Effector memory CD8-positive, alpha-beta T cell (primary cell): ENCODE data around the gene SPAG4.

Experiments
- ATAC-seq: fragments of 150-1000 bp; cut with Tn5 transposase; replicated peaks from 2 replicates; pipeline ENCODE4 v1.10.0; 2021; ENCODE audit warnings: mild to moderate bottlenecking, moderate library complexity
- DNase-seq, 3 experiments: peaks; one replicate each; pipeline ENCODE4 v3.0.0; 2021
- H3K27ac Mint-ChIP-seq, 2 donors: one replicate each; pipeline ENCODE4 v1.8.0; 2022; ENCODE audit warnings: mild to moderate bottlenecking in 2 of 2, mixed read lengths in 2 of 2, moderate library complexity in 2 of 2
- H3K27me3 Mint-ChIP-seq, 2 donors: one replicate each; pipeline ENCODE4 v1.8.0; 2022; ENCODE audit warnings: mixed read lengths in 2 of 2
- H3K36me3 Mint-ChIP-seq: one replicate; pipeline ENCODE4 v1.8.0; 2022; ENCODE audit warnings: mild to moderate bottlenecking, moderate library complexity, mixed read lengths; ENCODE audit not compliant: insufficient read depth
- H3K4me1 Mint-ChIP-seq, 2 donors: one replicate each; pipeline ENCODE4 v1.8.0; 2022; ENCODE audit warnings: low read depth in 2 of 2, mixed read lengths in 2 of 2
- H3K4me3 Mint-ChIP-seq, 2 donors: one replicate each; pipeline ENCODE4 v1.8.0; 2022; ENCODE audit warnings: mild to moderate bottlenecking in 2 of 2, mixed read lengths in 2 of 2, moderate library complexity in 2 of 2
- H3K9me3 Mint-ChIP-seq, 2 donors: one replicate each; pipeline ENCODE4 v1.8.0; 2022; ENCODE audit warnings: mixed read lengths in 2 of 2
- total RNA-seq, 9 experiments: gene quantifications; one replicate each; lab custom pipeline; 2026; lab: John Stamatoyannopoulos, UW

Gene SPAG4, protein sequence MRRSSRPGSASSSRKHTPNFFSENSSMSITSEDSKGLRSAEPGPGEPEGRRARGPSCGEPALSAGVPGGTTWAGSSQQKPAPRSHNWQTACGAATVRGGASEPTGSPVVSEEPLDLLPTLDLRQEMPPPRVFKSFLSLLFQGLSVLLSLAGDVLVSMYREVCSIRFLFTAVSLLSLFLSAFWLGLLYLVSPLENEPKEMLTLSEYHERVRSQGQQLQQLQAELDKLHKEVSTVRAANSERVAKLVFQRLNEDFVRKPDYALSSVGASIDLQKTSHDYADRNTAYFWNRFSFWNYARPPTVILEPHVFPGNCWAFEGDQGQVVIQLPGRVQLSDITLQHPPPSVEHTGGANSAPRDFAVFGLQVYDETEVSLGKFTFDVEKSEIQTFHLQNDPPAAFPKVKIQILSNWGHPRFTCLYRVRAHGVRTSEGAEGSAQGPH
- 1.3 to 8.4 (median 2.2) reads per million in 9 experiments for total RNA-seq

DNA sequence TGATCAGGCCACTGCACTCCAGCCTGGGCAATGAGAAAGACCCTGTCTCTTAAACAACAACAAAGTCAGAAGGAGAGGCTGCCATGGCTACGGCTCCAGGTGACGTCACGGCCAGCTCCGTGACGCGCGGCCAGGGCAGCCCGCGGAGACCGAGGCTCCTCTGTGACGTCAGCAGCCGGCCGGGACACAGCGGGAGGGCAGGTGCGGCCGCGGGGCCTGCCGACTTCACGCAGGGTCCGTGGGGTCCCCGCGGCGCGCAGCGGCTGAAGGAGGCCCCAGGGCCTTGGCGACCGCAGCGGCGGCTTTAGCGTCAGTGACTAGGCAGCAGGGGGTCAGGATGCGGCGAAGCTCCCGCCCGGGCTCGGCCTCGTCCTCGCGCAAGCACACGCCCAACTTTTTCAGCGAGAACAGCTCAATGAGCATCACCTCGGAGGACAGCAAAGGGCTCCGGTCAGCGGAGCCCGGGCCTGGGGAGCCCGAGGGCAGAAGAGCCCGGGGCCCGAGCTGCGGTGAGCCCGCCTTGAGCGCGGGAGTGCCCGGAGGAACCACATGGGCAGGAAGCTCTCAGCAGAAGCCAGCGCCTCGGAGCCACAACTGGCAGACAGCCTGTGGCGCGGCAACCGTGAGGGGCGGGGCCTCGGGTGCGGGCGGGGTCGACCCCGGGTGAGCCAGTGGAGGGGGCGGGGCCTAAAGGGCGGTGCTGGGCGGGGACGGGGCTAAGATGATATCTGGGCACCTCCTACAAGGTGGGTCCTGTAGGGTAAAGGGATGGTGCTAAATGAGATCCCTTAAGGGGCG lies at the start of gene SPAG4:
SPAG4 (plus strand) TSS at position 163 of the 798 bp plus-strand sequence; CDS start at position 338, 175 bp downstream.
- H3K4me3 Mint-ChIP-seq, result peak within 1 kb of the TSS; percentile 89 to 90
- DNase-seq, result peak; percentile 83 to 99 (median 99)
- H3K4me1 Mint-ChIP-seq, result peaks cover 34 to 35% of the 10 kb centered on the region in 2 donors
- ATAC-seq, result peak; percentile 77
- no peaks in the 10 kb centered on the region for H3K27me3 Mint-ChIP-seq
- H3K27ac Mint-ChIP-seq, result peak within 1 kb of the TSS; percentile 98 to 99
- no peaks in the 10 kb centered on the region for H3K9me3 Mint-ChIP-seq
- H3K36me3 Mint-ChIP-seq, result peaks cover 45% of the 10 kb centered on the region

DNA sequence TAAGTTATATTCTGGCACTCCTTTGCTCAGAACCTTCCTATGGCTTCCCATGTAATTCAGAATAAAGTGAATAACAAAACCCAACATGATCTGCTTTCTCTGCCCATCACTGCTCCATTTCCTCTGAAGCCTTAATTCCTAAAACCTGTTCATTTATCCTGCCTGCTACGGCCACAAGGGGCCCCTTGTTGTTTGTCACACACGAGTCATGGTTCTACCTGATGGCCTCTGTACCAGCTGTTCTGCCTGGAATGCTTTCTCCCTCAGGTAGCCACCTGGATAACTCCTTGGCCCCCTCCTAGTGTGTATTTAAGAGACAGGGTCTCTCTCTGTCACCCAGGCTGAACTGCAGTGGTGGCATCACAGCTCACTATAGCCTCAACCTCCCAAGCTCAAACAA lies 47.0 kb upstream of the SPAG4 start:
- H3K27me3 Mint-ChIP-seq, result peaks cover 4 to 14% of the 10 kb centered on the region in 2 donors
- H3K4me1 Mint-ChIP-seq, result no peaks in the 10 kb centered on the region
- peaks cover 0 to 3% of the 10 kb centered on the region in 2 donors for H3K9me3 Mint-ChIP-seq
- DNase-seq, result no peak
- H3K4me3 Mint-ChIP-seq, result no peak overlapping the region
- H3K27ac Mint-ChIP-seq, result no peak overlapping the region
- H3K36me3 Mint-ChIP-seq, result peaks cover 3% of the 10 kb centered on the region
- no peak for ATAC-seq

DNA sequence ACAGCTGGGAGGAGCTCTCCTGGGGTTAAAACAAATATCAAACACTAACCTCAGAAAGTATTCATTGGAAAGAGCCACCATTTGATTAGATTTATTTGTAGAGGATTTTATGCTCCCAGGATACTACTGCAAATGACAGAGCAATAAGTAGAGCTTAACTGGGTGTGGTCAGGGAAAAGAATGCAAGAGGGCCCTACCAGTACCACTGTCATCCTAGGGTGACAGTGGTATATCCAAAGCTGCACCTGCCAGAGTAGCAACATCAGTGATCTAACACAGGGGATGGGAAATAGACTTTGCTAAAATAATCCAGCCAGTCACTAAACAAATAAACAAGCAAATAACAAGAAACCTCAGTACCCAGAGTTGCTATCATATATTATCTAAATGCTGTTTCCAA lies 44.1 kb upstream of the SPAG4 start:
- Mint-ChIP-seq H3K4me1 (no peaks in the 10 kb centered on the region), H3K27me3 (peaks cover 0 to 6% of the 10 kb centered on the region in 2 donors), H3K9me3 (peaks cover 0 to 3% of the 10 kb centered on the region in 2 donors), H3K27ac (no peak overlapping the region), H3K4me3 (no peak overlapping the region), H3K36me3 (peaks cover 3% of the 10 kb centered on the region)
- no peak for ATAC-seq
- no peak for DNase-seq

DNA sequence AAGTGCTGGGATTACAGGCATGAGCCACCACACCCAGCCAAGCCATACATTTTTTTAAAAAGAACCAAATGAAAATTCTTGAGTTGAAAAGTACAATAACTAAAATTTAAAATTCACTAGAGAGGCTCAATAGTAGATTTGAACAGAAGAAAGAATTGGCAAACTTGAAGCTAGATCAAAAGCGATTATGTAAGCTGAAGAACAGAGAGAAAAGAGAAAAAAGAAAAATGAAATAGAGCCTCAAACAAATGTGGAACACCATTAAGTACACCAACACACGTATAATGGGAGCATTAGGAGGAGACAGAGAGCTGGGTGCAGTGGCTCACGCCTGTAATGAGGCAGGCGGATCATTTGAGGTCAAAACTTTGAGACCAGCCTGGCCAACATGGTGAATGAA lies 42.8 kb upstream of the SPAG4 start:
- Mint-ChIP-seq H3K4me3 (no peak overlapping the region), H3K27ac (no peak overlapping the region)
- DNase-seq, result no peak

DNA sequence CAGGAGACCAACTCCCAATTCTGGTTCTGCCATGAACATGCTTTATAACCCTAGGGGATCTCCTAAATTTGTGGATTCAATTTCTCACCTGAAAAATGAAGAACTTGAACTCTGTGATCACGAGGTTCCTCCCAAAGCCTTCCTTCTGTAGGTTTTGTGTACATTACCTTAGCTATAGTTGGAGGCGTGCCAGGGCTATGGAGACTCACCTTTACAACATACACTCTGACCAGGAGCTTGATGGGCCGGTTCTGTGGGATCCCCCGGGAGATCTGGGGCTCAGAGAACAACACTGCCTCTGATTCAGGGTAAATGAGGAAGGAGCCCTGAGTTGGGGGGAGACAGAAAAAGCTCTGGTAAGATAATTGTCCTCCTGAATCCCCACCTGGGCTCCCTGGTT lies 39.7 kb upstream of the SPAG4 start:
- no peak overlapping the region for H3K4me3 Mint-ChIP-seq
- H3K36me3 Mint-ChIP-seq, result peaks cover 4% of the 10 kb centered on the region
- ATAC-seq (no peak), DNase-seq (no peak)
- H3K4me1 Mint-ChIP-seq, result no peaks in the 10 kb centered on the region
- peaks cover 0 to 3% of the 10 kb centered on the region in 2 donors for H3K9me3 Mint-ChIP-seq
- peaks cover 11 to 27% of the 10 kb centered on the region in 2 donors for H3K27me3 Mint-ChIP-seq
- H3K27ac Mint-ChIP-seq, result no peak overlapping the region

More for the DNA sequence above, 42.8 kb upstream of the SPAG4 start:
- Mint-ChIP-seq H3K4me1 (no peaks in the 10 kb centered on the region), H3K27me3 (peaks cover 0 to 9% of the 10 kb centered on the region in 2 donors), H3K36me3 (peaks cover 3% of the 10 kb centered on the region), H3K9me3 (peaks cover 0 to 3% of the 10 kb centered on the region in 2 donors)
- no peak for ATAC-seq

DNA sequence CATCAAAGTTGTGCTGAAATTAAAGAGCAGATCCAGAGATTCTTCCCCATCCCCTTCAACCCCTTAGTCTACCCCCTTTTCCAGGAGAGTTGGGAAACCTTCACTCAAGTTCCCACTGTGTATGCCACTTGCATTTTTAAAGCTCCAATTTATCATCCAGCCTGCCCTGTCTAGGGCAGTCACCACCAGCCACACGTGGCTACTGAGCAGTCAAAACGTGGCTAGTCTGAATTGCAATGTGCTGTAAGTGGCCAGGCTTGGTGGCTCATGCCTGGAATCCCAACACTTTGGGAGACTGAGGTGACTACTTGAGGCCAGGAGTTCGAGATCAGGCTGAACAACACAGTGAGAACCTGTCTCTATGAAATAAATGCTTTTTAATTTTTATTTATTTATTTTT lies 38.8 kb upstream of the SPAG4 start:
- DNase-seq (no peak), ATAC-seq (no peak)
- Mint-ChIP-seq H3K27ac (no peak overlapping the region), H3K9me3 (peaks cover 0 to 3% of the 10 kb centered on the region in 2 donors), H3K27me3 (peaks cover 11 to 27% of the 10 kb centered on the region in 2 donors), H3K4me3 (no peak overlapping the region), H3K4me1 (no peaks in the 10 kb centered on the region), H3K36me3 (peaks cover 4% of the 10 kb centered on the region)

DNA sequence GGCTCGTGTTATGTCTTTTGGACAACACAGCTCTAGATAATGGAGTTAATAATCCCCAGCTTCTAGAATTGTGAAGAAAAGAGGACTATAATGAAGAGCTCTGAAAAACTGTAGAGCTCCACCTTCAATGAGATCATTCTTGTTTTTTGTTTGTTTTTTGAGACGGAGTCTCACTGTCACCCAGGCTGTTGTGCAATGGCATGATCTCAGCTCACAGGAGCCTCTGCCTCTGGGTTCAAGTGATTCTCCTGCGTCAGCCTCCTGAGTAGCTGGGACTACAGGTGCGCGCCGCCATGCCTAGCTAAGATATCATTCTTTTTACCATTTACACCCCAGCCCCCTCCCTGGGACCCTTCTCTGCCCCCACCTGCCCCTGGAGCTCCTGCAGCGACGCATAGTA lies 37.2 kb upstream of the SPAG4 start:
- peaks cover 11 to 27% of the 10 kb centered on the region in 2 donors for H3K27me3 Mint-ChIP-seq
- ATAC-seq (no peak), DNase-seq (no peak)
- H3K4me3 Mint-ChIP-seq, result no peak overlapping the region
- no peak overlapping the region for H3K27ac Mint-ChIP-seq
- no peaks in the 10 kb centered on the region for H3K4me1 Mint-ChIP-seq
- H3K36me3 Mint-ChIP-seq, result peaks cover 4% of the 10 kb centered on the region
- no peaks in the 10 kb centered on the region for H3K9me3 Mint-ChIP-seq

DNA sequence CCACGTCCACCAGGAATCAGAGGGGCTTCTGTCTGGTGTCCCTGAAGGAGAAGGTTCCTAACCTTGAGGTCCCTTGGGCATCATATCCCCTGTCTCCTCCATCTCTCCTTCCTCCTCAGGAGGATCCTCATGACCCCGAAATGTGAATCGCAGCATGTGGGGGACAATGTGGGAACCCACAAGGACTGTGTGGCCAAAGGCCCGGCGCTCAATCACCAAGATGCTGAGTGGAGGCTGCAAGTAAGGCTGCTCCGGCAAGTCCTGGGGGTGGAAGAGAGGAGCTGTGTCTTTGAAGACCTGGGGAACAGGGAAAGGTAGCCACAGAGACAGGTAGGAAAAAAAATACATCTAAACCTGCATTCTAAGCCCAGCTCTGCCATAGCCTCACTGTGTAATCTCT lies 36.4 kb upstream of the SPAG4 start:
- Mint-ChIP-seq H3K27me3 (peaks cover 11 to 27% of the 10 kb centered on the region in 2 donors), H3K36me3 (peaks cover 4% of the 10 kb centered on the region), H3K27ac (no peak overlapping the region), H3K4me1 (no peaks in the 10 kb centered on the region), H3K9me3 (no peaks in the 10 kb centered on the region), H3K4me3 (no peak overlapping the region)
- ATAC-seq (no peak), DNase-seq (no peak)

DNA sequence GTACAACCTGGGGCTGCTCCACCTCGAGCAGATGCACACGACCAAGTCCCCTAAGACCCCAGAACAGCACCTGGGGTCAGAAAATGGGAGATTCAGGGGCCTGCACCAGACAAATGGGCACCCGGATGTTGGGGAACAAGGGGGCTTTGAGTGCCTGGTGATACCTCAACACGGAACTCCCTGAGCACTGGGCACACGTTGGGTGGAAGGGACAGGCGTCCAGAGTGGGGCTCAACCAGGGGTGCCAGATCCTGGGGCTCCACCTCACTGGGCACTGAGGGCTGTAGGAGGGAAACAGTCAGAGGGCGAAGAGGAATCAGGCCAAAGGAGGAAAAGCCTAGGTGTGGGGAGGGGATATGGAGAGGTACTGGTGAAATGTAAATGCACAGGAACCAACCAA lies 33.5 kb upstream of the SPAG4 start:
- ATAC-seq (no peak), DNase-seq (no peak)
- H3K4me3 Mint-ChIP-seq, result no peak overlapping the region
- H3K9me3 Mint-ChIP-seq, result no peaks in the 10 kb centered on the region
- peaks cover 4% of the 10 kb centered on the region for H3K36me3 Mint-ChIP-seq
- H3K27ac Mint-ChIP-seq, result no peak overlapping the region
- H3K27me3 Mint-ChIP-seq, result peaks cover 11 to 18% of the 10 kb centered on the region in 2 donors
- H3K4me1 Mint-ChIP-seq, result no peaks in the 10 kb centered on the region

DNA sequence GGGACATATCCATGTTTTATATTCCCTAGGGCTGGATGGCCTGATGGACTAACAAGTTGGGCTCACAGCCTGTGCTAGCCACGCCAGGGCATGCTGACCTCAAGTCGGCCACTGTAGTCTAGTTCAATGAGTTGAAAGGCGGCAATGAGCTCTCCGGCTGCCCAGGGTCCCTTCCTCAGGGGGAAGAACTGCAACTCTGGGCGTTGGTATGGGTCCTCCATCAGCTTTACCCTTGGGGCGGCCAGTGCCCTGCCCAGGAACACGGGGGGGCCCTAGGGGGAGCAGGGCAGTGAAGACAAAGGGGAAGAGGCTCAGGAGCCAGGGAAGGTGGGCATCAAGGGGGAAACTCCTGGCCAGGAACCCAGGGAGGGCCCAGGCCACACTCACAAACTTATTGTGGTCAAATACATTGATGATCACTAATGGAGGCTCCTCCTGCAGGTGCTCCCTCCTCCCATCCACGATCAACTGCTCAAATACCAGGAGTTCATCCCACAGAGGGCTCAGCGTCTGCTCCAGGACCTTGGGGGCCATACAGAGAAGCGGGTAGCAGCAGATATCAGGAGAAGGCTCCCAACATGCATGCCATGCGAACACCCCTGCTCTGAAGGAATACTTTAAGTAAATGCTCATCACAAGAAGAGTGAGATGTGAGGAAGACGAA lies 32.8 kb upstream of the SPAG4 start:
- H3K4me3 Mint-ChIP-seq, result no peak overlapping the region
- H3K4me1 Mint-ChIP-seq, result no peaks in the 10 kb centered on the region
- no peaks in the 10 kb centered on the region for H3K9me3 Mint-ChIP-seq
- DNase-seq, result no peak
- ATAC-seq, result no peak
- peaks cover 4% of the 10 kb centered on the region for H3K36me3 Mint-ChIP-seq
- H3K27me3 Mint-ChIP-seq, result peaks cover 11 to 18% of the 10 kb centered on the region in 2 donors
- H3K27ac Mint-ChIP-seq, result no peak overlapping the region

DNA sequence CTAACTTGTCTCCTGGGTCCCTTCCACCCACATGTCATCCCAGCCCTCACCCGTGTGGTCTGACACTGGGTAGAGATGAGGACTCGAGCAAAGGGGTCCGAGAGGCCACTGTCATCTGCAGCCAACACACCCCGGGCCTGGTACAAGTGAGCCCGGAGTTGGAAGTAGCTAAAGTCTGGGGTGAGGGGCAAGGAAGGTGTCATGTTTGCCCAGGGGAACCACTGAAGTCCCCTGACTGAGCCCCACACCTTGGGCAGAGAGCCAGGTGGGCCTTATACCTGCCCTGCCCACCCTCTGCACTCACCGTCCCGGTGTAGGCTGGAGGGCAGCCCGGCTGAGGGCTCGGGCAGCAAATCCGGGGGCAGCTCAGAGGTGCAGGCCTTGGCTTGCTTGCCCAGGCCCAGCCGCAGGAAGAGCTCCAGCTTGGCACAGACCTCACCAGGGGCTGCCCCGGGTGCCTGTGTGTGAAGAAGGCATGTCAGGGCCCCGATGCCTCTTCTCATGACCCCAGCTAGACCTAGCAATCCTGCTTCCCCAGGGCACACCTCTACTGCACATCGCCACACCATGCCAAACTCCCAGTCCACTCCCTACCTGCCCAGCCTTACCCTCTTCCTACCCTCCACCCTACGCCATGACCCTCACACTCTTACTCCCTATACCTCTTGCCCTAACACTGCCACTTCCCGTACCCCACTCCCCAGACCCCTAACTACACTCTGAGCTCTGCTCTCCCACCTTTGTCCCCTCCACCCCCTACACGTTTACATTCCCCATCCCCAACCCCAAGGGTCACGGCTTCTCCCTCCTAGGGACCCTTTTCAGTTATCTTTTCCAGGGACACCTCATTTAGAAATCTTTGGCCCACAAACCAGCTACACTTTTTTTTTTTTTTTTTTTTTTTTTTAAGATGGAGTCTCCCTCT lies 31.7 kb upstream of the SPAG4 start:
- peaks cover 4% of the 10 kb centered on the region for H3K36me3 Mint-ChIP-seq
- no peak overlapping the region for H3K27ac Mint-ChIP-seq
- no peaks in the 10 kb centered on the region for H3K4me1 Mint-ChIP-seq
- no peaks in the 10 kb centered on the region for H3K9me3 Mint-ChIP-seq
- DNase-seq, result no peak
- H3K27me3 Mint-ChIP-seq, result peaks cover 4 to 12% of the 10 kb centered on the region in 2 donors
- ATAC-seq, result no peak
- H3K4me3 Mint-ChIP-seq, result no peak overlapping the region

DNA sequence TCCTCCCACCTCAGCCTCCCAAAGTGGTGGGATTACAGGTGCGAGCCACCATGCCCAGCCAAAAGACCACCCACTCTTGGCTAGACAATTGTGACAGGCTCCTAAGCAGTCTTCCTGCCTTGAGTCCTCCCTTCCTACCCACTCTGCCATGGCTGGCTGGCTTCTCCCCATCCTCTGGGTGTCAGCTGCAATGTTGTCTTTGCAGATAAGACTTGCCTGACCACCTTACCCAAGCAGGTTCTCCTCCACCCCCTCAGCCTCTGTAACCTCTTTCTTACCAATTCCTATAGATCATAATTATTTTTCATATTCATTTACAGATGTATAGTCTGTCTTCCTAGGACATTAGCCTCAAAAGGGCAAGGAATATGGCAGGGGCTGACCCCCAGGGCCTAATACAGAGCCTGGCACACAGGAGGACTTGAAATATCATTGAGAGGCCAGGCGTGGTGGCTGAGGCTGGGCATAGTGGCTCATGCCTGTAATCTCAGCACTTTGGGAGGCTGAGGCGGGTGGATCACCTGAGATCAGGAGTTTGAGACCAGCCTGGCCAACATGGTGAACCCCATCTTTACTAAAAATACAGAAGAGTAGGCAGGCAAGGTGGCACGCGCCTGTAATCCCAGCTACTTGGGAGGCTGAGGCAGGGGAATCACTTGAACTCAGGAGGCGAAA lies 28.7 kb upstream of the SPAG4 start:
- H3K4me3 Mint-ChIP-seq, result no peak overlapping the region
- H3K4me1 Mint-ChIP-seq, result no peaks in the 10 kb centered on the region
- no peak overlapping the region for H3K27ac Mint-ChIP-seq
- no peaks in the 10 kb centered on the region for H3K36me3 Mint-ChIP-seq
- ATAC-seq (no peak), DNase-seq (no peak)
- H3K9me3 Mint-ChIP-seq, result no peaks in the 10 kb centered on the region
- no peaks in the 10 kb centered on the region for H3K27me3 Mint-ChIP-seq
